ENCODE results near the gene AACS.

The AACS gene

GRCh38 chr12:125159702-125160101, 94.5 kb downstream of the AACS start:
- DNase-seq: no peak

GRCh38 chr12:125160281-125160955, 95.2 kb downstream of the AACS start:
- no peak for DNase-seq

- DNase-seq: no peak
These were observed 96.4 kb downstream of the AACS start for GRCh38 chr12:125161712-125162022.

GRCh38 chr12:125162489-125163028, 97.3 kb downstream of the AACS start:
- no peak for DNase-seq

- no peak for DNase-seq
These were observed 97.9 kb downstream of the AACS start for GRCh38 chr12:125163148-125163547.

- no peak for DNase-seq
These were observed 99.3 kb downstream of the AACS start for GRCh38 chr12:125164541-125164940.

DNA sequence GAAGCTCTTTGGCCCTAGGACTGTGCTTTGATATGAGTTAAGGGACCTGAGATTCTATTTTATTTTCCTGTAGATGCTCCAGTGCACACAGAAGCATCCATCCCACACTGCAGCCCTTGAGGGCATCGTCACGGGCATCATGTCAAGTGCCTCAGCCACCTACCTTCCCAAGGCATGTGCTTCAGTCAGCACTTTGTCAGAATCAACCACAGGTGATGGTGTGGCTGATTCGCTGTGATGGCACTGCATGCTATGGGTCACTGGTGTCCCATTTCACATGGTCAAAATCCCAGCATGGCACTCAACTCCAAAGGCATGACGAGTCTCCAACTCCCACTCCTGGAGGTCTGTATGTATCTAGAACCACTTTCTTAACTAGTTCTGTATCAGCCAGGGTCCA, 100.8 kb downstream of the AACS start:
- DNase-seq: no peak

- no peak for DNase-seq
These were observed 102.4 kb downstream of the AACS start for GRCh38 chr12:125167658-125168057.

DNA sequence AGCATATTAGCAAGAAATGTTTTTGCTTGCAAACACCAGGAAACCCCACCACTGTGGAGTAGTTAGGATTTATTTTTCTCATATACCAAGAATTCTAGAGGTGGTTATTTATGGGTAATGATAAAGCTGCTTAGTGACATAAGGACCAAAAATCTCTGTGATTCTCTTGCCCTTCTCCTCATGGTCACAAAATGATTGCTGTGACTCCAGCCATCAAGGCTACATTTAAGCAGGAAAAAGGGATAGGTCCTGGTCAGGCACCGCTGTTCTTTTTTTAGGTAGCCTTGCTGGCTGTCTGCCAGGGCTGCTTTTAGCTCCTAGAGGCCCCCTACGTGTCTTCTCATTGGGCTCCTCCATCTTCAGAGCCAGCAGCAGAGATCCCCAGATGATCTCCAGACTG, 104.2 kb downstream of the AACS start:
- DNase-seq: no peak

- no peak for DNase-seq
These were observed 104.6 kb downstream of the AACS start for GRCh38 chr12:125169870-125170269.

DNA sequence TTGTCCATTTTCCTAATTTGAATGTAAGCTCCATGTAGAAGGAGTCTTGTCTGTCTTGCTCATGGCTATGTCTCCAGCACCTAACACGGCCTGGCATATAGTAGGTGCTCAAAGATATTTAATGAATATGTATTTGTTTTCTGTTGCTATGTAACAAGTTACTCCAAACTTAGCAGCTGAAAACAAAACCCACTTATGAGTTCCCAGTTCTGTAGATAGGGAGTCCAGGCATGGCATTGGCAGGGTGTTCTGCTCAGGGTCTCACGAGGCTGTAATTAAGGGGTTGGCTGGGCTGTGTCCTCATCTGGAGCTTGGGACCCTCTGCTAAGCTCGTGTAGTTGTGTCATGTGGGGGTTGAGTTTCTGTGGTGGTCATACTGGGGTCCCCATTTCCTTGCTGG, 106.0 kb downstream of the AACS start:
- no peak for DNase-seq

GRCh38 chr12:125172231-125172850, 107.1 kb downstream of the AACS start:
- DNase-seq: no peak

DNA sequence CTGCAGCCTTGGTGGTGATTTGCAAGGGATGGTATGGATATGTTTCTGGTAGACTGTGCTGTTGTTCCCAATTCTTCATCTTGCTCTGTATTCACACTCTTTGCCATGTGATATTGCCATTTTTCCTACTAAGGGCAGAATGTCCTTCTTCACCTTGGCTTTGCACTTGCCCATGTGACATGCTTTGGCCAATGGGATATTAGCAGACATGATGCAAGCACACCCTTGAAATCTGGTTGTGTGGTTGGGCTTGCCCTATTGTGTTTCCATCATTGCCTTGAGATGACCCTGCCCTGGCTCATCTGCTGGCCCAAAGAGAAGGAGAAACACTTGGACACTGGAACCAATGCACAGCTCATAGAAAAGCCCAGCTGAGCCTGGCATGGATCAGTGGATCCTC, 110.3 kb downstream of the AACS start:
- no peak for DNase-seq

DNA sequence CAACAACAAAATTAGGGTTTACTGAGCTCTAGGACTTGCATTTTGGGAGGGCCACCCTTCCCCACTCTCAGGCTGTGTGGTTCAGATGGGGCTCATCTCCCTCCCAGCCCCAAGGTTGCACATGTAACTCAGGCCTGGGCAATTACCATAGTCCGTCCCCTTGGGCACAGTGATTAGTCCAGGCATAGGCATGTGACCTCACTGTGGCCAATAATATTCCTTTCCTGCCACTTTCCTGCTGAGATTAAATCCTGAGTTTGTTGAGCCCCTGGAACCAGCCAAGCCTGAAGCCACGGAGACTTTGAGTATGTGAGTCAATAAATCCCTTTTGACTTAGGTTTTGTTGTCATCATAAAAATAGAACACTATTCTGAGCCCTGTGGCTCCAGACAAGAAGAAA, 113.0 kb downstream of the AACS start:
- DNase-seq: no peak

GRCh38 chr12:125180144-125180543, 114.9 kb downstream of the AACS start:
- no peak for DNase-seq

DNA sequence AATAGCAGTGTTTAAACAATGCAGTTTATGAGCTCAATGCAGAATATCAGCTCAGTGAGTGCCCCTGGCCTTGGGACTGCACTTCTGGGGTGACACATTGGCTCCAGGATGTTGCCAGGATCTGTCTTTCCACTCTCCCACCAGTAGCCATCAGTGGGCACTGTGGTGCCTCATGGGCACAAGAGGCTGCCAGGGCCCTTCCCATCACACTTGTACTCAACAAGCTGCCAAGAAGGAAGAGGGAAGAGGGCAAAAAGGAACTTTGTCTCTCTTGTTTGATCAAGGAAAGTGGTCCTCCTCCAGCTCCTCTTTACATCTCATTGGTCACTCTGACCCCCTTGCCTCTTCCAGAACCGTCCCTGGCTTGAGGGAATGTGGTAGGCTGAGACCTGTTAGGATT, 115.9 kb downstream of the AACS start:
- no peak for DNase-seq

DNA sequence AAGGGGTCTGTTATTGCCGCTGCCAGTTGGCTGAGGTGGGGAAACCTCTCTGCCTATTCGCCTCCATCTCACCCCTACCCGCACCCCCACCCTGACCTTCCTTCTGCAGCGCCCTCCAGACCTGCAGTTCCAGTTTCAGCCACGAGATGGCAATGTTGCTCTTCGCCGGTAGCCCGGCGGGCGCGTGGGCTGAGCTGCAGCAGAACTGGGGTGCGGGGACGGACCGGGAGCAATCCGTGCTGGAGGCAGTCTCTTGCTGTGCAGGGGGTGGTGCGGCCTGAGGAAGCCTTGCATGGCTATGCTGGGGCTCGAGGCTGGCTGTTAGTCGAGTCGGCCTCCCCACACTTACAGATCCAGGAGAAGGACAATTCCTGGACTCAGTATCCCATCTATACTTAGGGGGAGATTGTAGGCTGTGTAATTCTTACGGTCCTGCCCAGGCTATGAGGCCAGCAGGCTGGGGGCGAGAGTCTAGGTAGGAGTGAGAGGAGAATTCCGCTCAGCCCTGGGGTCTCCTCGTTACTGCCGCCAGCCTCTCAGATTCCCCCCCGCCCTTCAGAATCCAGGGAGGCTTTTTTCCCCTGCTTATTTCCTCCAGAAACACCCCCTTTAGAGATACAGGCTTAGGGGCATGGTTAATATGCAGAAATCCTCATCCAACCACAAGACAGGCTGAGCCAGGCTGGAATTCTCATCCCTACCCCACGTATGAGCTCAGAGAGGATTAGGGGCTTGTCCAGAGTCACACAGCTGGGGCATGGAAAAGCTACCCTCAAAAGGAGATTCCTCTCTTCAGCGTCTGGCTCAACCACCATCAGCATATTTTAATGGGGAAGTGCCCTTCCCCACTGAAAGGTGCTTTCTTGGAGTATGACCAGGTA, 118.2 kb downstream of the AACS start:
- DNase-seq: peak; percentile 78

- DNase-seq: no peak
These were observed 119.2 kb downstream of the AACS start for GRCh38 chr12:125184213-125184967.

DNA sequence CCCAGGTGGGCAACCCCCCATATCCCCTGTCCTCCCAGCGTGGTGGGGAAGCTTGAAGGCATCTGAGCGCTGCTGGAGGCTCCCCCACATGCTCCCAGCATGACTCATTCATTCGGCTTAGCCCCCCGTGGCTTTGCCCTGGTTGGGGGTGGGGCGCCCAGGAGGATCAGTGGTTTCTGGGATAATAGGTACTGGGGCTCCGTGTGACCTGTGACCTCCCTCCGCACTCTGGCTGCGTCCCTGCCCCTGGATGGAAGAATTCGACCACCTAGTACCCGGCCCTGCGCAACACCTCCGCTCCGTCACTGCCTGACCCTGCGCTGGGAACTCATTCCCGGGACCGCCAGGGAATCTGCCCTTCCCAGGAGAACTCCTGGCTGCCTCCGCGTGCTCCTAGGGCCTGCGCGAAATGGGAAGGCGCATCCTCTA, 120.1 kb downstream of the AACS start:
- peak; percentile 45 for DNase-seq

DNA sequence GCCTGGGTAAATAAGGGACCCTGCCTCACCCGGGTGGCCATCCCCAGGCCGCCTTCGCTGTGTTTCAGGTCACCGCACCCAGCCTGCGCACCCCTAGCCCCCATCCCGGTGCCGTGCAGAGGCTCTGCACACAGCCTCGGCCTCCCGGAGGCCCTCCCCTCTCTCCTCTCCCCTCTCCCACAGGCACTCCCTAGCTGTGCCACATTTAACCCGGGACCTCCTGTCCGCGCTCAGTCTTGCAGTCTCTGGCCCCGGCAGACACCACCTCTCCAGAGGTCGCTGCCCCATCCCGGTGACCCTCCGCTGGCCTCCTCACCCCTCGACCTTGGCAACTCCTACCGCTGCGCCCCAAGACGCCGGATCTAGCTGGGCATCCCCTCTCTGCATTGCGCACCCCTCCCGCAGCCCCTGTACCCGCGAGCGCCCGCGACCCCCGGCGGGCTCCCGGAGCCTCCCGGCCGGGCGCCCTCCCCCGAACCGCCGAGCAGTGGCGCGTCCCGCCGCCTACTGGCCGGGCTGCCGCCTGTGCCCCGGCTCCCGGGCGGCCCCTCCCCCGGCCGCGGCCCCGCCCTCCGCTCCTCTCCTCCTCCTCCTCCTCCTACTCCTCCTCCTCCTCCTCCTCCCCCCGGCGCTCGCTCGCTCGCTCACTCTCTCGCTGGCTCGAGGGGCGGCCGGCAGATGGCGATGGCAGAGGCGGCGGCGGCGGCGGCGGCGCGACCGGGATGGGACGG, 120.7 kb downstream of the AACS start, which contains the start of gene TMEM132B:
Gene TMEM132B, plus strand, starts transcription at position 647 of the 731 bp plus-strand sequence.
- peak; percentile 82 for DNase-seq

DNA sequence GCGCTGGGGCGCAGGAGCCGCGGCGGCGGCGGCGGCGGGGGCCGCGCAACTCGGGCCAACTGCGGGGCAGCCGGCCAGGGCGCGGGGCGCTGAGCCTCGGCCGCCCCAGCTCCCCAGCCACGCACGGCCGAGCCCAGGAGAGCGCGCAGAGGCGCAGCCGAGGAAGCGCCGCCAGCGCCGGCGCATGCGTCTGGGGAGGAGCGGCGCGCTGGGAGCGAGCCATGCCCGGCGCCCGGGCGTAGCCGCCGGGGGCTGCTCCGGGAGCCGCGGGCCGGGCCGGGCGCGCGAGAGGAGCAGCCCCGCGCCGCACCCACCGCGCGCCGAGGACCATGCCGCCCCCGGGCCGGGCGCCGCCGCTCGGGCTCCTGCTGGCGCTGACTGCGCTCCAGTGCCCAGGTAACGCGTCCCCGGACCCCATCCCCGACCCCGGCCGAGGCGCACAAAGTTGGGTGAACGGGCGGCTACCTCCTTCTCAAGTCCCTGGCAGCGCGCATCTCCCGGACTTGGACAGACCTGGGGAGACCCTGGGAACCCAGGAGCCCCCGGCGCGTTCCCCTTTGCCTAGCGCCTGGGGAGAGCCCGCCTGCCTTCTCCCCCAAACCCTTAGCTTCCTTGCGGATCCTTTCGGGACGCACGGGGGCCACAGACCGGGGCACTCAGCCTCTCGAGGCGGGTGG, 121.4 kb downstream of the AACS start:
- DNase-seq: no peak
